Kidney epithelial cell (primary cell): ENCODE results near the gene RPLP2. TPM values are rescaled to one million over a fixed set of nuclear protein-coding genes. Genes with fewer than 3 reads are reported as not detected.

Experiments used
- DNase-seq: peaks from one replicate; pipeline ENCODE4 v3.0.0-alpha.2; 2010; ENCODE audit warnings: low read depth
- H3K27me3 ChIP-seq: 2 replicates; pipeline ENCODE4 v1.6.0; 2011; ENCODE audit warnings: low read length; ENCODE audit not compliant: control insufficient read depth, insufficient read depth
- H3K36me3 ChIP-seq: 2 replicates; pipeline ENCODE4 v1.5.1; 2011; ENCODE audit warnings: low read length; ENCODE audit not compliant: control insufficient read depth, insufficient read depth
- H3K4me3 ChIP-seq: 2 replicates; pipeline ENCODE4 v1.5.1; 2011; ENCODE audit warnings: low read depth, mild to moderate bottlenecking, control low read depth, low read length
- CTCF ChIP-seq: IDR thresholded peaks from 2 replicates; pipeline ENCODE4 v1.5.1; 2011; ENCODE audit warnings: mild to moderate bottlenecking, moderate library complexity, low read length, control low read depth, inconsistent platforms; ENCODE audit not compliant: insufficient read depth, poor library complexity, severe bottlenecking
- total RNA-seq: library from RNA; depleted of rRNA; stranded (reverse); fragments of >200 nt; gene quantifications from 2 replicates; pipeline ENCODE4 v1.2.3, GENCODE V29; 2015

The RPLP2 gene
- total RNA-seq, 1 donor from 2014 or later = 708 TPM

- no peaks in the 10 kb centered on the region for H3K36me3 ChIP-seq
- no peak overlapping the region for H3K4me3 ChIP-seq
- no peak for TF ChIP-seq CTCF
- H3K27me3 ChIP-seq = no peaks in the 10 kb centered on the region
- no peak for DNase-seq
Observed at GRCh38 chr11:802018-802617, 7.6 kb upstream of the RPLP2 start.

GRCh38 chr11:802693-803466 lies 6.9 kb upstream of the RPLP2 start:
- DNase-seq = no peak
- Histone ChIP-seq H3K27me3 (no peaks in the 10 kb centered on the region), H3K4me3 (no peak overlapping the region), H3K36me3 (no peaks in the 10 kb centered on the region)
- no peak for TF ChIP-seq CTCF

GRCh38 chr11:803467-803742 lies 6.4 kb upstream of the RPLP2 start:
- TF ChIP-seq CTCF = no peak
- no peak overlapping the region for H3K4me3 ChIP-seq

GRCh38 chr11:803770-804598 lies 5.8 kb upstream of the RPLP2 start:
- no peak for TF ChIP-seq CTCF
- Histone ChIP-seq H3K36me3 (no peaks in the 10 kb centered on the region), H3K27me3 (no peaks in the 10 kb centered on the region), H3K4me3 (peak overlapping the region; percentile 43)
- no peak for DNase-seq

More at GRCh38 chr11:803467-803742, 6.4 kb upstream of the RPLP2 start:
- no peak for DNase-seq
- H3K36me3 ChIP-seq = no peaks in the 10 kb centered on the region
- no peaks in the 10 kb centered on the region for H3K27me3 ChIP-seq

GRCh38 chr11:804599-804964 lies 5.2 kb upstream of the RPLP2 start:
- no peak for TF ChIP-seq CTCF
- no peaks in the 10 kb centered on the region for H3K36me3 ChIP-seq
- no peaks in the 10 kb centered on the region for H3K27me3 ChIP-seq
- DNase-seq = no peak
- H3K4me3 ChIP-seq = peak overlapping the region; percentile 43
